Measurements from ENCODE around the gene SCAPER. TPM values are rescaled to one million over a fixed set of nuclear protein-coding genes. Genes with fewer than 3 reads are reported as not detected.

SCAPER gene
- total and polyA plus RNA-seq, 10 of the 15 experiments (the other 5 are each of a cell fraction or from before 2014, with no cell fraction given) = 1.0 to 7.7 (median 3.9) TPM

- TF ChIP-seq POLR2AphosphoS5 (IDR thresholded peaks at IDR 0.05; ENCODE audit: low read length) (no peak), FOXM1 (IDR thresholded peaks at IDR 0.05; ENCODE audit: low read depth, low read length) (no peak), CHD4 (IDR thresholded peaks at IDR 0.05) (no peak), FOS (IDR thresholded peaks at IDR 0.05; ENCODE audit: borderline replicate concordance, extremely low read depth, insufficient read length) (no peak), SUPT20H (IDR thresholded peaks at IDR 0.05; ENCODE audit: borderline replicate concordance, control insufficient read depth, low read depth, low read length) (no peak), SMC3 (IDR thresholded peaks at IDR 0.05; ENCODE audit: borderline replicate concordance, low read length) (no peak), NKRF (conservative IDR thresholded peaks at IDR 0.05) (no peak), PAX5 (IDR thresholded peaks at IDR 0.05; ENCODE audit: borderline replicate concordance, low read depth, low read length) (peak; percentile 69), BCL11A (IDR thresholded peaks at IDR 0.05; ENCODE audit: low read depth, low read length) (peak; percentile 92), MTA3 (IDR thresholded peaks at IDR 0.05; ENCODE audit: borderline replicate concordance, low read length) (no peak), CBFB (IDR thresholded peaks at IDR 0.05; ENCODE audit: low read depth) (peak; percentile 46; the same call in 1 of the 2 replicates), NR2C1 (IDR thresholded peaks at IDR 0.05) (no peak), BHLHE40 (IDR thresholded peaks at IDR 0.05; ENCODE audit: borderline replicate concordance in 1 of 2, low read depth in 2 of 2, low read length in 1 of 2) (peak; percentile 91 to 96), WRNIP1 (IDR thresholded peaks at IDR 0.05; ENCODE audit: borderline replicate concordance, low read depth, low read length) (no peak), MEF2A (IDR thresholded peaks at IDR 0.05; ENCODE audit: insufficient read depth, low read depth, low read length) (no peak), LARP7 (IDR thresholded peaks at IDR 0.05) (no peak), SMARCA5 (IDR thresholded peaks at IDR 0.05) (0 out of 2 replicates have a peak, but pooled peaks have one; percentile 58)
- TF ChIP-seq, protein P1, sequence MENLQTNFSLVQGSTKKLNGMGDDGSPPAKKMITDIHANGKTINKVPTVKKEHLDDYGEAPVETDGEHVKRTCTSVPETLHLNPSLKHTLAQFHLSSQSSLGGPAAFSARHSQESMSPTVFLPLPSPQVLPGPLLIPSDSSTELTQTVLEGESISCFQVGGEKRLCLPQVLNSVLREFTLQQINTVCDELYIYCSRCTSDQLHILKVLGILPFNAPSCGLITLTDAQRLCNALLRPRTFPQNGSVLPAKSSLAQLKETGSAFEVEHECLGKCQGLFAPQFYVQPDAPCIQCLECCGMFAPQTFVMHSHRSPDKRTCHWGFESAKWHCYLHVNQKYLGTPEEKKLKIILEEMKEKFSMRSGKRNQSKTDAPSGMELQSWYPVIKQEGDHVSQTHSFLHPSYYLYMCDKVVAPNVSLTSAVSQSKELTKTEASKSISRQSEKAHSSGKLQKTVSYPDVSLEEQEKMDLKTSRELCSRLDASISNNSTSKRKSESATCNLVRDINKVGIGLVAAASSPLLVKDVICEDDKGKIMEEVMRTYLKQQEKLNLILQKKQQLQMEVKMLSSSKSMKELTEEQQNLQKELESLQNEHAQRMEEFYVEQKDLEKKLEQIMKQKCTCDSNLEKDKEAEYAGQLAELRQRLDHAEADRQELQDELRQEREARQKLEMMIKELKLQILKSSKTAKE (IDR thresholded peaks at IDR 0.05; ENCODE audit: low read depth, poor library complexity, severe bottlenecking) = peak; percentile 95
- TF ChIP-seq, protein P2, sequence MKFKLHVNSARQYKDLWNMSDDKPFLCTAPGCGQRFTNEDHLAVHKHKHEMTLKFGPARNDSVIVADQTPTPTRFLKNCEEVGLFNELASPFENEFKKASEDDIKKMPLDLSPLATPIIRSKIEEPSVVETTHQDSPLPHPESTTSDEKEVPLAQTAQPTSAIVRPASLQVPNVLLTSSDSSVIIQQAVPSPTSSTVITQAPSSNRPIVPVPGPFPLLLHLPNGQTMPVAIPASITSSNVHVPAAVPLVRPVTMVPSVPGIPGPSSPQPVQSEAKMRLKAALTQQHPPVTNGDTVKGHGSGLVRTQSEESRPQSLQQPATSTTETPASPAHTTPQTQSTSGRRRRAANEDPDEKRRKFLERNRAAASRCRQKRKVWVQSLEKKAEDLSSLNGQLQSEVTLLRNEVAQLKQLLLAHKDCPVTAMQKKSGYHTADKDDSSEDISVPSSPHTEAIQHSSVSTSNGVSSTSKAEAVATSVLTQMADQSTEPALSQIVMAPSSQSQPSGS (IDR thresholded peaks at IDR 0.05; ENCODE audit: low read length) = no peak
Observed at GRCh38 chr15:76711351-76711827, 193.8 kb downstream of the SCAPER start (continued).

Measured in GM12878 (cell line).